ENCODE data around the gene CAPN12. TPM values are rescaled to one million over a fixed set of nuclear protein-coding genes. Genes with fewer than 3 reads are reported as not detected.

CAPN12 gene
- total RNA-seq, 1 experiment from 2014 or later, result 43.9 TPM

DNA sequence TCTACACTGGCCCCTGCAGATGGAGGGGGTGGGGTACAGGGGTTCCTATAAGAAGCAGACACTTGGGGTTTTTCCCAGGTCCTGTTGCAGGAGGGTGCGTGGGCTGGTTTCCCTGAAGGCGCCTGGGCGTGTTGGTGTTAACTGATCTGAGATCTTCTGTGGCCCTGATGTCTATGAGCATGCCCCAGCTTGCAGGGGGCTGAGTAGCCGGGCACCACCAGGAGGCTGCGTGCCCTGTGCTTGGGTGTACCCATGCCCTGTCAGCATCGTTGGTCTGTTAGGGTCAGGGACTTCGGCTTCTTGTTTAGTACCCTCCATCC is 45.3 kb downstream of the CAPN12 start:
- Histone ChIP-seq H2AFZ (no peak overlapping the region), H3K27me3 (ENCODE audit: insufficient read depth, low read depth) (no peaks in the 10 kb centered on the region), H3K4me3 (no peak overlapping the region), H3K4me1 (replicated peaks; ENCODE audit: insufficient read depth) (peaks cover 11% of the 10 kb centered on the region), H3K4me2 (no peak overlapping the region), H3K27ac (no peak overlapping the region), H3K9me3 (ENCODE audit: insufficient read depth, low read depth) (no peaks in the 10 kb centered on the region), H4K20me1 (ENCODE audit: insufficient read depth) (peaks cover 27% of the 10 kb centered on the region), H3K36me3 (ENCODE audit: low read depth) (peaks cover 52% of the 10 kb centered on the region), H3F3A (ENCODE audit: insufficient read depth, low read depth) (peaks cover 59% of the 10 kb centered on the region), H3K79me2 (ENCODE audit: low read depth) (peaks cover 96% of the 10 kb centered on the region), H3K9me2 (ENCODE audit: insufficient read depth) (no peaks in the 10 kb centered on the region)
- POLR2A ChIA-PET (ENCODE audit: unreplicated experiment), result no interaction called here
- CTCF ChIA-PET, result no interaction called here
- BruUV-seq (replicated peaks), result no TSS peak
- intact Hi-C loops (cut with micrococcal nuclease; ENCODE audit: unreplicated experiment), result no loop called here
- DNase-seq, result no peak
- TF ChIP-seq, protein P1, sequence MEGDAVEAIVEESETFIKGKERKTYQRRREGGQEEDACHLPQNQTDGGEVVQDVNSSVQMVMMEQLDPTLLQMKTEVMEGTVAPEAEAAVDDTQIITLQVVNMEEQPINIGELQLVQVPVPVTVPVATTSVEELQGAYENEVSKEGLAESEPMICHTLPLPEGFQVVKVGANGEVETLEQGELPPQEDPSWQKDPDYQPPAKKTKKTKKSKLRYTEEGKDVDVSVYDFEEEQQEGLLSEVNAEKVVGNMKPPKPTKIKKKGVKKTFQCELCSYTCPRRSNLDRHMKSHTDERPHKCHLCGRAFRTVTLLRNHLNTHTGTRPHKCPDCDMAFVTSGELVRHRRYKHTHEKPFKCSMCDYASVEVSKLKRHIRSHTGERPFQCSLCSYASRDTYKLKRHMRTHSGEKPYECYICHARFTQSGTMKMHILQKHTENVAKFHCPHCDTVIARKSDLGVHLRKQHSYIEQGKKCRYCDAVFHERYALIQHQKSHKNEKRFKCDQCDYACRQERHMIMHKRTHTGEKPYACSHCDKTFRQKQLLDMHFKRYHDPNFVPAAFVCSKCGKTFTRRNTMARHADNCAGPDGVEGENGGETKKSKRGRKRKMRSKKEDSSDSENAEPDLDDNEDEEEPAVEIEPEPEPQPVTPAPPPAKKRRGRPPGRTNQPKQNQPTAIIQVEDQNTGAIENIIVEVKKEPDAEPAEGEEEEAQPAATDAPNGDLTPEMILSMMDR (conservative IDR thresholded peaks at IDR 0.05), result no peak
- no peak for TF ChIP-seq EZH2 (IDR thresholded peaks at IDR 0.05; ENCODE audit: low read depth)

DNA sequence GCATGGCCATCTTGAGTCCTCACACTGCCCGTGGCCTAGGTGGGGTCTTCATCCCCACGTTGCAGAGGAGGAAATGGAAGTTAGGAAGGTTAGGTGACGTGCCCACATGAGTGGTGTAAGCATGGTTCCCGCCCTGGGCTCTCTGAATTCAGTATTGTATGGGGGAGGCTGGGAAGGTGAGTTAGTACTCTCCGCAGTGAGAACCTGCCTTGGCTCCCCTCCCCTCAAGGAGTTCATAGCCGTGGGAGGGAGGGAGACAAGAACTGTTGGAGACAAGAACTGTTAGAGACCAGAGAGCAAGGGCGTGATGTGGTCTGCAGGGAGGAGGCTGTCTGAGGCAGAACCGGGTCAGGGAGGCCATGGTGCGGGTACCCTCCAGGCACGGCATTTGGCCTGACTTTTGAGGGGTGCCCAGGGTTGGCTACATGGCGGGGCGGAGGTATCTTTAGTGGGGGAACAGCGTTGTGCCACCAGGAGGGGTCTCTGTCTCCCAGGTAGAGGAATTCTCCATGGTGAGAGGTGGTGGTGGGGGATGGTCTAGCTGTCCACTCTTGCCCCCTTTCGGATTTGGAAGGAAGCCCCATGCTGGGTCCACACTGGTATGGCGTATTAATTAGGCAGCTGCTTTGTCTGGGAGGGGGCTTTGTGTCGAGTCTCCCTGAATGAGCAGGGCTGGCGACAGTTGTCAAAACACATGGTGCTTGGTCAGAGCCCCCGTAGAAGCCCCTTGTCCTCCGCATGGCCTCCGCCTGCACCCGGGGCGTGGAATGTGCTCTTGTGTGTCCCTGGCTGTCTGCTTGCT is 45.8 kb downstream of the CAPN12 start:
- no TSS peak for BruUV-seq (replicated peaks)
- Histone ChIP-seq H3K27ac (no peak overlapping the region), H3K4me3 (no peak overlapping the region), H3K4me1 (replicated peaks; ENCODE audit: insufficient read depth) (peaks cover 16% of the 10 kb centered on the region), H3K36me3 (ENCODE audit: low read depth) (peaks cover 48% of the 10 kb centered on the region), H3K27me3 (ENCODE audit: insufficient read depth, low read depth) (no peaks in the 10 kb centered on the region), H3F3A (ENCODE audit: insufficient read depth, low read depth) (peaks cover 60% of the 10 kb centered on the region), H3K9me2 (ENCODE audit: insufficient read depth) (no peaks in the 10 kb centered on the region), H3K79me2 (ENCODE audit: low read depth) (peaks cover 97% of the 10 kb centered on the region), H3K4me2 (no peak overlapping the region), H2AFZ (no peak overlapping the region), H4K20me1 (ENCODE audit: insufficient read depth) (peaks cover 27% of the 10 kb centered on the region), H3K9me3 (ENCODE audit: insufficient read depth, low read depth) (no peaks in the 10 kb centered on the region)
- intact Hi-C loops (cut with micrococcal nuclease; ENCODE audit: unreplicated experiment), result no loop called here
- no peak for DNase-seq
- TF ChIP-seq, protein P1 (conservative IDR thresholded peaks at IDR 0.05), result no peak
- no peak for TF ChIP-seq EZH2 (IDR thresholded peaks at IDR 0.05; ENCODE audit: low read depth)
- ChIA-PET POLR2A (ENCODE audit: unreplicated experiment) (interaction anchor here (0.7 kb wide), 1 partner anchor 53 kb away, joined by 3 read pairs; no protein-coding TSS in a partner anchor), CTCF (no interaction called here)

DNA sequence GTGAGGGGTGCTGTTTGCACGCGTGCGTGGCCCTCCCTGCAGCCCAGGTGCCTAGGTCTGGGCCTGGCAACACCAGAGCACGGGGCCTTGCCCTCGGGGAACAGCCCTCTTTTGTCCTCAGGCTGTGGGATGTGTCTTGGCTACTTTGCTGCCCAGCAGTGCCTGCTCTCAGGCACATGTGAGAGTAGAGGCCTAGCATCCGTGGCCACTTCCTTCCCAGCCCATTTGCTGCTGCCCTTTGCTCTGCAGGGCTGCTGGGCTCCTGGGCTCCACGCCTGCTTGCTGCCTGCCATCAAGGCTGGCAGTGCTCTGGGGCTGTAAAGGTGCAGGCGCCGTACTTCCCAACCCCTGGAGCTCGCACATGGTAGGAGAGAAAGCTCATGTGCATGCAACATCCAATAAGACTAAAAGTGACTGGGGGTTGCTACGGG is 46.6 kb downstream of the CAPN12 start:
- Histone ChIP-seq H3K9me3 (ENCODE audit: insufficient read depth, low read depth) (no peaks in the 10 kb centered on the region), H3K79me2 (ENCODE audit: low read depth) (peaks cover 98% of the 10 kb centered on the region), H4K20me1 (ENCODE audit: insufficient read depth) (peaks cover 27% of the 10 kb centered on the region), H3K4me3 (no peak overlapping the region), H3K27me3 (ENCODE audit: insufficient read depth, low read depth) (no peaks in the 10 kb centered on the region), H3K36me3 (ENCODE audit: low read depth) (peaks cover 41% of the 10 kb centered on the region), H3K4me1 (replicated peaks; ENCODE audit: insufficient read depth) (peaks cover 24% of the 10 kb centered on the region), H2AFZ (no peak overlapping the region), H3K27ac (no peak overlapping the region), H3K9me2 (ENCODE audit: insufficient read depth) (no peaks in the 10 kb centered on the region), H3K4me2 (no peak overlapping the region), H3F3A (ENCODE audit: insufficient read depth, low read depth) (peaks cover 65% of the 10 kb centered on the region)
- BruUV-seq (replicated peaks), result no TSS peak
- ChIA-PET CTCF (interaction anchor here (0.6 kb wide), 1 partner anchor 292 kb away, joined by 3 read pairs; no protein-coding TSS in a partner anchor), POLR2A (ENCODE audit: unreplicated experiment) (interaction anchor here (0.7 kb wide), 1 partner anchor 52 kb away, joined by 3 read pairs; no protein-coding TSS in a partner anchor)
- DNase-seq, result no peak
- intact Hi-C loops (cut with micrococcal nuclease; ENCODE audit: unreplicated experiment), result no loop called here
- no peak for TF ChIP-seq EZH2 (IDR thresholded peaks at IDR 0.05; ENCODE audit: low read depth)
- TF ChIP-seq, protein P1 (conservative IDR thresholded peaks at IDR 0.05), result no peak

All from PC-9 (cell line).